C4-2B (cell line): ENCODE results near the gene CPLX3.

Experiments used
- ZFX ChIP-seq: fragments of 450-650 bp; IDR thresholded peaks from 2 replicates; pipeline ENCODE4 v1.6.1; 2017
- TF ChIP-seq, protein P1 (sequence below): fragments of 450-650 bp; conservative IDR thresholded peaks from 2 replicates; pipeline ENCODE4 v1.5.1; 2017; ENCODE audit warnings: mild to moderate bottlenecking

DNA sequence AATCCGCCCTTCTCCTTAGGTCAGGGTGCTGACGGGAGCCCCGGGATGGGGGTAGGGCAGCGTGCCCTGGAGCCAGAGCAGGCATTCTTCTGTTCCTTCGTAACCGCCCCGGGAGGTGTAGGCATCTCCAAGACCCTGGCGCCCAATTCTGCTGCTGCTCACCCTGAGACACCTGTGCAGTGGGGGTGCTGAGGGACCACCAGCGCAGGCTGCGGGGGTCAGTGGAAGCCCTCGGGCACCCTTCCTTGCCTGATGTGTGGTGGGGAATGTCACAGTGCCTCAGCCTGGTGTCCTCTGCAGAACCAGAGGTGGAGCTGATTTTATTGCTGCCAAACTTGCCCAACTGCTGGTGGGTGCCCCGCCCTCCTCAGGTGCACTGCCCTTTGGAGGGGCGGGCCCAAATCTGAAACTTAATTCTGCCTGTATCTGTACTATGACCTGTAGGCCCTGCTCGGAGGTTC lies 37.2 kb upstream of the CPLX3 start:
- TF ChIP-seq, protein P1, sequence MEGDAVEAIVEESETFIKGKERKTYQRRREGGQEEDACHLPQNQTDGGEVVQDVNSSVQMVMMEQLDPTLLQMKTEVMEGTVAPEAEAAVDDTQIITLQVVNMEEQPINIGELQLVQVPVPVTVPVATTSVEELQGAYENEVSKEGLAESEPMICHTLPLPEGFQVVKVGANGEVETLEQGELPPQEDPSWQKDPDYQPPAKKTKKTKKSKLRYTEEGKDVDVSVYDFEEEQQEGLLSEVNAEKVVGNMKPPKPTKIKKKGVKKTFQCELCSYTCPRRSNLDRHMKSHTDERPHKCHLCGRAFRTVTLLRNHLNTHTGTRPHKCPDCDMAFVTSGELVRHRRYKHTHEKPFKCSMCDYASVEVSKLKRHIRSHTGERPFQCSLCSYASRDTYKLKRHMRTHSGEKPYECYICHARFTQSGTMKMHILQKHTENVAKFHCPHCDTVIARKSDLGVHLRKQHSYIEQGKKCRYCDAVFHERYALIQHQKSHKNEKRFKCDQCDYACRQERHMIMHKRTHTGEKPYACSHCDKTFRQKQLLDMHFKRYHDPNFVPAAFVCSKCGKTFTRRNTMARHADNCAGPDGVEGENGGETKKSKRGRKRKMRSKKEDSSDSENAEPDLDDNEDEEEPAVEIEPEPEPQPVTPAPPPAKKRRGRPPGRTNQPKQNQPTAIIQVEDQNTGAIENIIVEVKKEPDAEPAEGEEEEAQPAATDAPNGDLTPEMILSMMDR, result no peak
- TF ChIP-seq ZFX, result no peak
